ENCODE results near the gene SEPTIN8. TPM values are rescaled to one million over a fixed set of nuclear protein-coding genes. Genes with fewer than 3 reads are reported as not detected.

The SEPTIN8 gene
- total and polyA plus RNA-seq, 2 experiments from 2014 or later, result 26.9 to 41.9 TPM

DNA sequence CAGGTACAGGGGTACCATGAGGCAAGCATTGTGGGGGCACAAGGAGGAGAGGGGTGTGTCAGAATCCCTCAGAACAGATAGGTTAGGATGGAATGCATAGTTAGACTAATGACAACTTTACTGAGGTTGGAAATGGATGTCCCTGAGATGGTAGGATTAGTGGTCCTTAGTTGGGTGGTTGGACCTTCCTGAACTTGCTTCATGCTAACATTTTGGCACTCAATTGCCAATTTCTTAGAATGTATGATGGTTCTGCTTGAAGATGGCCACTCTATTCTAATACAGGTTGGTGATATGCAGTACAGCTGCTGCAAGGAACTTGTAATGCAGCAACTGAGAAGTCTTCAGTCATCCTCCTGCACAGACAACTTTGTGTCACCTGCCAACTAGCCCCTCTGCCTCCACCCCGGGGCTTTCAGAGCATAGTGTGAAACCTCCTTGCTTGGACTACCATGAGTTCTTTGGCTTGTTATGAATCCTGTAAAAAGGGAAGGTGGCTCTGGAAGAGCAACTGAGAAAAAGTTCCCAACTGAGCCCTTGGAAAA, 24.4 kb downstream of the SEPTIN8 start:
- Histone ChIP-seq H3K4me2 (ENCODE audit: unreplicated experiment) (no peak overlapping the region), H3K9ac (no peak overlapping the region), H4K20me1 (ENCODE audit: insufficient read depth) (no peaks in the 10 kb centered on the region), H3K79me2 (ENCODE audit: insufficient read depth) (no peaks in the 10 kb centered on the region), H3K27ac (no peak overlapping the region), H3K27me3 (replicated peaks; ENCODE audit: insufficient read depth) (no peaks in the 10 kb centered on the region), H3K4me1 (ENCODE audit: insufficient read depth) (peaks cover 8% of the 10 kb centered on the region; the same call in 1 of the 2 replicates), H3K4me3 (no peak overlapping the region), H2AFZ (no peak overlapping the region), H3F3A (ENCODE audit: insufficient read depth) (peaks cover 10% of the 10 kb centered on the region; the same call in 1 of the 2 replicates), H3K9me2 (ENCODE audit: insufficient read depth) (no peaks in the 10 kb centered on the region), H3K36me3 (ENCODE audit: low read depth) (peaks cover under 1% of the 10 kb centered on the region; the same call in 1 of the 2 replicates), H3K9me3 (ENCODE audit: low read depth) (no peaks in the 10 kb centered on the region)
- TF ChIP-seq EZH2 (IDR thresholded peaks at IDR 0.05; ENCODE audit: insufficient read depth, poor library complexity, severe bottlenecking) (no peak), EZH2phosphoT487 (IDR thresholded peaks at IDR 0.05; ENCODE audit: insufficient read depth, low read depth) (no peak)
- in situ Hi-C loops (cut with MboI), result no loop called here
- WGBS, 2 experiments (ENCODE audit: low coverage in 1 of 2, low lambda C conversion rate in 2 of 2, missing lambda C conversion rate in 2 of 2), result 67 to 71% methylated on average over 1 of the region's 1 CpG
- no peak for DNase-seq

DNA sequence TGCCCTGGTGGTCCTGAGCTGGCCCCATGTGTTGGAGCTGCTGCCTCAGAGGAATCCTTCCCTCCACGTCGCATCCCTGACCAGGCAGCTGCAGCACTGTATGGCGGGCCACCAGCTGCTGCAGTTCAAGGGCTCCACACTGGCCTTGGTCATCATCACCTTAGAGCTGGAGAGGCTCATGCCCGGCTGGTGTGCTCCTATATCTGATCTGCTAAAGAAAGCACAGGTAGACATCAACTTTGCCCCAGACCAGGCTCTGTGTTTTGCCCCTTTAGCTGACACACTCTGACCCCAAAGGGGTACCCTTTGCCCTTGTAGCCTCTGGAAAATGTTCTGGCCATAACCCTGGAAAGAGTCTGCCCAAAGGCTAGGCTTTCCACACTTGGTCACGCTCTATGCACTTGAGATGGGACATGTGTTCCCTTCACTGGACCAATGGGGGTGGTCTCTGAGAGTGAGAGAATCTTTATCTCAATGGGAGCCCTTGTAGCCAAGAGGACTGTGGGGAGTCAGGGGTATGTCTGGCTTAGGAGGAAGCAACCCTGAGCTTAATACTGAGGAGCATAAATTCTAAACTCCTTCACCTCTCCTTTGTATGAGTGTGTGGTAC, 25.0 kb downstream of the SEPTIN8 start:
- Histone ChIP-seq H3K9me3 (ENCODE audit: low read depth) (no peaks in the 10 kb centered on the region), H4K20me1 (ENCODE audit: insufficient read depth) (no peaks in the 10 kb centered on the region), H3K9ac (no peak overlapping the region), H3K79me2 (ENCODE audit: insufficient read depth) (no peaks in the 10 kb centered on the region), H2AFZ (no peak overlapping the region), H3K4me1 (ENCODE audit: insufficient read depth) (peaks cover 8% of the 10 kb centered on the region; the same call in 1 of the 2 replicates), H3F3A (ENCODE audit: insufficient read depth) (peaks cover 10% of the 10 kb centered on the region; the same call in 1 of the 2 replicates), H3K27ac (no peak overlapping the region), H3K27me3 (replicated peaks; ENCODE audit: insufficient read depth) (peaks cover under 1% of the 10 kb centered on the region; the same call in 1 of the 2 replicates), H3K9me2 (ENCODE audit: insufficient read depth) (no peaks in the 10 kb centered on the region), H3K4me3 (no peak overlapping the region), H3K36me3 (ENCODE audit: low read depth) (no peaks in the 10 kb centered on the region), H3K4me2 (ENCODE audit: unreplicated experiment) (no peak overlapping the region)
- 91 to 92% methylated on average over 5 of the region's 5 CpGs for WGBS, 2 experiments (ENCODE audit: low coverage in 1 of 2, low lambda C conversion rate in 2 of 2, missing lambda C conversion rate in 2 of 2)
- in situ Hi-C loops (cut with MboI), result no loop called here
- no peak for DNase-seq
- TF ChIP-seq EZH2 (IDR thresholded peaks at IDR 0.05; ENCODE audit: insufficient read depth, poor library complexity, severe bottlenecking) (no peak), EZH2phosphoT487 (IDR thresholded peaks at IDR 0.05; ENCODE audit: insufficient read depth, low read depth) (no peak)

DNA sequence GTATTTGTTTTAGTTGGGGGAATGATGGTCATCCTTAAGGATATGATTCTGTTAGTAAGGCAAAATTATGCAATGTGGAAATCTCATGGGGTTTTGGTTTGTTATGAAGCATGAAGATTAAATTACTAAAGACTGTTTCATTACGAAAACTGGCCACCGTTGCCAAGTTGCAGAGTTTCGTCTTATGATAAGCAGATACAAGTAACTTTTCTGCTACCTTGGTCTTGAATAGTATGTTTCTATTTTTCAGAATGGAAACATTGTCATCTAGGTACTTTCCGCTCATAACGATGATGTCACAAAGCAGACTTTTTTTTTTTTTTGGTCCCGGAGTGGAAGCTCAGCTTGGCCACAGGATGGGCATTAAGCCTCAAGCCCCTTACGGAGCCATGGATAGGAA, 25.6 kb downstream of the SEPTIN8 start:
- Histone ChIP-seq H3K9me2 (ENCODE audit: insufficient read depth) (no peaks in the 10 kb centered on the region), H2AFZ (no peak overlapping the region), H3K79me2 (ENCODE audit: insufficient read depth) (no peaks in the 10 kb centered on the region), H4K20me1 (ENCODE audit: insufficient read depth) (no peaks in the 10 kb centered on the region), H3K9ac (no peak overlapping the region), H3K27ac (no peak overlapping the region), H3K4me1 (ENCODE audit: insufficient read depth) (peaks cover 8% of the 10 kb centered on the region; the same call in 1 of the 2 replicates), H3K9me3 (ENCODE audit: low read depth) (no peaks in the 10 kb centered on the region), H3F3A (ENCODE audit: insufficient read depth) (peaks cover 10% of the 10 kb centered on the region; the same call in 1 of the 2 replicates), H3K27me3 (replicated peaks; ENCODE audit: insufficient read depth) (peaks cover 7% of the 10 kb centered on the region), H3K4me3 (no peak overlapping the region), H3K36me3 (ENCODE audit: low read depth) (no peaks in the 10 kb centered on the region), H3K4me2 (ENCODE audit: unreplicated experiment) (no peak overlapping the region)
- 41 to 51% methylated on average over 7 of the region's 7 CpGs for WGBS, 2 experiments (ENCODE audit: low coverage in 1 of 2, low lambda C conversion rate in 2 of 2, missing lambda C conversion rate in 2 of 2)
- in situ Hi-C loops (cut with MboI), result no loop called here
- 0 out of 2 replicates have a peak, but pooled peaks have one; percentile 34 for TF ChIP-seq EZH2phosphoT487 (IDR thresholded peaks at IDR 0.05; ENCODE audit: insufficient read depth, low read depth)
- no peak for TF ChIP-seq EZH2 (IDR thresholded peaks at IDR 0.05; ENCODE audit: insufficient read depth, poor library complexity, severe bottlenecking)
- DNase-seq, result peak; percentile 84

DNA sequence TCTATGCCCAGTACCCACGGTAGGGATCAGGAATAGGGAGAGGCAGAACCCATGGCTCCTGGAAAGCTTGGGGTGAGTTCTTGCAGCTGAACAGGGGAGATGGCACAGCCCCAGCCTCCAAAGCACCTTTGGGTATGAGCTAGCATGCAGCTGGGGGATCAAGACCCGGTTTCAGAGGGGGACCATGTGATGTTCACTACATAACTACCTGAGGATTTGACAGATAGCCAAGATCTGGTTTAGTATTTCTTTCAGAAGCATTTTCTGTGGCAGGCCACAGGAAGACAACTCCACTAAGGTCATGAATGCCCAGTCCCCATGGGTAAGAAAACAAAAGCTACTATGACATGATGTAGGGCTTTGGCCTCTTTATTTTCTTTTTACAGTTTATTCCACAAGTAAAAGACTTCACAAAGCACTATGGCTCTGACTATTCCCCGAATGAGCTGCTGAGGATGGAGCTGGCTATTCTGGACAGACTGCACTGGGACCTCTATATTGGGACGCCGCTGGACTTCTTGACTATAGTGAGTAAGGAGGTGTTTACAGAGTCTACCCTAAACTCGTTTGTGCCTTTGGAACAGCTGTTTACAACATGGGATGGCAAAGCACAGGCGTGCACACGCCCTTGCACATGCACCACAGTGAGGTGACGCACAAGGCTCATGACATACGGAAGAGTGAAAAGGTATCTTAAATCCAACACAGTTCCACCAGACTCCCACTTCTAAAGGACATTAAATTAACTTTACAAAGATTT, 26.4 kb downstream of the SEPTIN8 start:
- no peak for DNase-seq
- in situ Hi-C loops (cut with MboI), result no loop called here
- no peak overlapping the region for H3K9ac ChIP-seq
- no peak overlapping the region for H3K4me2 ChIP-seq (ENCODE audit: unreplicated experiment)
- no peak overlapping the region for H3K27ac ChIP-seq
- peaks cover 10% of the 10 kb centered on the region; the same call in 1 of the 2 replicates for H3F3A ChIP-seq (ENCODE audit: insufficient read depth)
- H2AFZ ChIP-seq, result no peak overlapping the region
- H3K9me3 ChIP-seq (ENCODE audit: low read depth), result no peaks in the 10 kb centered on the region
- H3K9me2 ChIP-seq (ENCODE audit: insufficient read depth), result no peaks in the 10 kb centered on the region
- no peaks in the 10 kb centered on the region for H4K20me1 ChIP-seq (ENCODE audit: insufficient read depth)
- H3K4me1 ChIP-seq (ENCODE audit: insufficient read depth), result peaks cover 8% of the 10 kb centered on the region; the same call in 1 of the 2 replicates
- TF ChIP-seq EZH2 (IDR thresholded peaks at IDR 0.05; ENCODE audit: insufficient read depth, poor library complexity, severe bottlenecking) (no peak), EZH2phosphoT487 (IDR thresholded peaks at IDR 0.05; ENCODE audit: insufficient read depth, low read depth) (no peak)
- H3K79me2 ChIP-seq (ENCODE audit: insufficient read depth), result no peaks in the 10 kb centered on the region
- peaks cover 15% of the 10 kb centered on the region for H3K27me3 ChIP-seq (replicated peaks; ENCODE audit: insufficient read depth)
- no peak overlapping the region for H3K4me3 ChIP-seq
- 83 to 86% methylated on average over 10 of the region's 10 CpGs for WGBS, 2 experiments (ENCODE audit: low coverage in 1 of 2, low lambda C conversion rate in 2 of 2, missing lambda C conversion rate in 2 of 2)
- H3K36me3 ChIP-seq (ENCODE audit: low read depth), result no peaks in the 10 kb centered on the region

All from GM23248 (cell line).